Ammon's horn (tissue), 1 donor: ENCODE measurements around the gene SMIM44.

ENCODE experiments used
- DNase-seq: peaks from one replicate; pipeline ENCODE4 v3.0.0-alpha.2; 2016; ENCODE audit warnings: low spot score

SMIM44 gene

DNA sequence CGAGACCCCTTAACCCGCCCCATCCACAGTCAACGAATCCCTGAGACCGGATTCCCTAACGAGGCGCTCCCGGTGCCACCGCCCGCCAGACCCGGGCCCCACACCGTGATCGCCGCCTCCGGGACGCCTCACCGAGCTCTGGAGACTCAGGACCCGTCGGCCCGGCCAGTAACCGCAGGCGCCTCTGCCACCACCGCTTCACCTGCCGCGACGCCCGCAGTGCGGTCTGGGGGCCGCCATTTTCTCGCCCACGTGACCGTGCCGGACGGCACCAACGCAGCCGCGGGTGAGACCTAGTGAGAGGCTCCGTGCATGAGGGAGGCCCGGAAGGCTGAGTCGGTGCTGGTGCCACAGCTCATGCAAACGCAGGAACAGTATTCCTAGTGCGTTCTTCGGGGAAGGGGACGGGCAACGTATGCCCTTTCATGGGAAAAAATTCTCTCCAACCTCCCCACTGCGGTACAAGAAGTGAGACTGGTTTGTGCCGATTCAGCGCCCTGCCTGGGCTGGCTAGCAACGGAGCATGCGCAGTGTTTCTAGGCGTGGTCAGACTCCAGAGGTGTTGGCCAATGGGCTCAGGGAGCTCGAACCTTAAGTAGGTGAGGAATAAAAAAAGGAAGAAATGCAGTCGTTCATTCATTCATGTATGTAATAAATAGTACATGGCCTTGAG lies 17.3 kb upstream of the SMIM44 start, which contains the start of gene DOHH:
TSS of gene DOHH (minus strand) at position 246 of the 673 bp plus-strand sequence. CDS start 3,860 bp downstream, outside the sequence.
- peak; percentile 99 for DNase-seq

GRCh38 chr19:3499738-3500428 lies 16.6 kb upstream of the SMIM44 start:
- no peak for DNase-seq

- no peak for DNase-seq
Observed at GRCh38 chr19:3497757-3498520, 14.7 kb upstream of the SMIM44 start.

- no peak for DNase-seq
Observed at GRCh38 chr19:3496392-3497273, 13.4 kb upstream of the SMIM44 start.

DNA sequence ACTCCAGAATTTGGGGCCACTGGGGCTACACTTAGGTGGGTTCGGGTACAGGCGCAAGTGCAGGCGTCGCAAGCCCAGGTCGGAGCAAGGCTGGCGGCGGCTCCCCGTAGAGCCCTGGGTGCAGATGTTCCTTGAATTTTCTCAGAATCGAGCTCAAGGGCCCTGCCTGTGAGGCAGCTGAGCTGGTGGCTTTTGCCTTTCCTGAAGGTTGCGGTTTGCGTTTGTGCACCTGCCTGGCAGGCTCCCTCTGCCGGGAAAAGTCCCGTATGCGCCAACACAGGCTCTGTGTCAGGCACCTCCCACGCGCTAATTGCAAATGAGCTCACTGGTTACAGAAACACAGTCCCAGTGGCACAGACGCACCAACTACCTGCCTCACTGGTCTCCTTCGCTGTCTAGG lies 11.3 kb upstream of the SMIM44 start:
- DNase-seq = peak; percentile 57

DNA sequence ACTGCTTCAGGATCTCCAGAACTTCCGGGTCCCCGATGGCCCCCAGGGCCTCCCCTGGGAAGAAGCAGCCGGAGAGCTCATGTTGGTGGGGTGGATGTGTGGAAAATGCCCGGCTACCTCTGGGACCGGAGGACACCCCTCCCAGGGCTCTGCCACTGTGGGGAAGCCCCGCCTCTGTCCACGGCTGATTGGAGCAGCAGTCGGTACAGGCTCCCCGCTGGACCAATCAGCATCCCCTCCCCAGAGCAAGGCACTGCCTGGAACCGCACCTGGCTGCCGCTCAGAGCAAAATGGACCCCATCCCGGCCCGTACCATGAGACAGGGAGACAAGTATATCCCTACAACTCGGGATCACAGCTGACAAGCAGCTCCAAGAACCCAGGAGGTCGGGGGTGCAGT lies 10.8 kb upstream of the SMIM44 start:
- DNase-seq = peak; percentile 96

GRCh38 chr19:3493651-3494050 lies 10.4 kb upstream of the SMIM44 start:
- DNase-seq = no peak

GRCh38 chr19:3492919-3493318 lies 9.7 kb upstream of the SMIM44 start:
- no peak for DNase-seq

DNA sequence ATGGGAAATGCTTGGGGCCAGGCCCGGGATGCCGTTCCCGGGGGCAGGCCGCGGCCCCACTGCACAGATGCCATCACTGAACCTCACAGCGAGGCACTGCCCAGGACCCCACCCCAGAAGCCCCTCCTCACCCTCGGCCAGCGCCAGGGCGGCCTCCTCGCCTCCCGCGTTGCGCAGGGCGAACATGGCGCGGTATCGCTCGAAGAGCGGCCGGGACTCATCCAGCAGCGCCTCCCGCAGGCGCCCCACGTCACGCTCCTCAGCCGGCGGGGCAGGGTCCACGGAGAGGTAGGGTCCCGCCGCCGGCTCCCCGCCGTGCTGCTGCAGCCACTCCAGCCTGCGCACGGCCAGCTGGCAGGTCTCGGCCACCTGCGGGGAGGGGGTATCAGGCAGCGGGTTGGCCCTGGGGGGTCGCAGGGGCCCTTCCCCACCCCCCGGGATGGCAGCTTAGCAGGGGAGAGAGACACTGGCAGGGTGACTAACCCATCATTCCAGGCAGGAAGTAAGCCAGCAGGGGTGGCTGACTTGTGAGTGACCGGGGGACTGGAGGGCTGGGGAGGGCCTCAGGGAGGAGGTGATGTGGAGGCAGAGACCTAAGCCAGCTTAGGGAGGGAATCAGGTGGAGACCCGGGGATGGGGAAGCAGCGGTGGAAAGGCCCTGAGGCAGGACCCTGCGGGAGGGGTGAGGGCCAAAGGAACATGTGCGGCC lies 9.0 kb upstream of the SMIM44 start:
- DNase-seq = no peak

GRCh38 chr19:3491396-3492119 lies 8.3 kb upstream of the SMIM44 start:
- DNase-seq = no peak

DNA sequence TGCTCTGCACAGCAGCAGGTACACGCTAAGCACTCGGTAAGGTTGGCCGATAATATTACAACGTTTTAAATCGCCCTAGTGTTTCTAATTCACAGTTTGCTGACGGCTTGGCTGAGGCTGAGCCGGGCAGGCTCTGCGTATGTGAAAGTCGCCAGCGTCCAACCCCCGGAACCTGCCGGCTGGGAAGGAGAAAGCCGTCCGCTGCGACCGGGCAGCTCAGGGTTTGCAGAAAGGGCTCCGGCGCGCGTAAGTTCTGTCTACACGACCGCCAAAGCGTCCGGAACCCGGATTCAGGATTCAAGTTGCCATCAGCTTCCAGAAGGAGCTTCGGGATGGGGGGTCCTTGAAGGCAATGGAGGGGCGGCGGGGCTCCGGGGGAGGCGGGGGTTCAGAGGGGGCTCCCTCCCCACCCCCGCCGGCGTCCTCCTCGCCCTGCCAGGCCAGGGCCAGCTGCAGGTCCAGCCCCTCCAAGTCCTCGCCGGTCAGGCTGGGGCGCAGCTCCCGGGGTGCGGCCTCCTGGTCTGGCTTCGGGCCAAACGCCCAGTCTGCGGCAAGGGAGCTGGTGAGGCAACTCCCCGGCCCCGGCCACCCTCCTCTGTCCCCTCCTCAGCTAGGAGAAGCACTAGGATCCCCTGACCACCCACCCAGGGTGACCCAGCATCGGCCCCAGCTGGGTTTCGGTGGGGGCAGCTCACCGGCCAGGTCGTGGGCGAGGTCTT lies 575 bp downstream of the SMIM44 start:
- no peak for DNase-seq

GRCh38 chr19:3481241-3482090 lies 1.8 kb downstream of the SMIM44 start:
- no peak for DNase-seq

DNA sequence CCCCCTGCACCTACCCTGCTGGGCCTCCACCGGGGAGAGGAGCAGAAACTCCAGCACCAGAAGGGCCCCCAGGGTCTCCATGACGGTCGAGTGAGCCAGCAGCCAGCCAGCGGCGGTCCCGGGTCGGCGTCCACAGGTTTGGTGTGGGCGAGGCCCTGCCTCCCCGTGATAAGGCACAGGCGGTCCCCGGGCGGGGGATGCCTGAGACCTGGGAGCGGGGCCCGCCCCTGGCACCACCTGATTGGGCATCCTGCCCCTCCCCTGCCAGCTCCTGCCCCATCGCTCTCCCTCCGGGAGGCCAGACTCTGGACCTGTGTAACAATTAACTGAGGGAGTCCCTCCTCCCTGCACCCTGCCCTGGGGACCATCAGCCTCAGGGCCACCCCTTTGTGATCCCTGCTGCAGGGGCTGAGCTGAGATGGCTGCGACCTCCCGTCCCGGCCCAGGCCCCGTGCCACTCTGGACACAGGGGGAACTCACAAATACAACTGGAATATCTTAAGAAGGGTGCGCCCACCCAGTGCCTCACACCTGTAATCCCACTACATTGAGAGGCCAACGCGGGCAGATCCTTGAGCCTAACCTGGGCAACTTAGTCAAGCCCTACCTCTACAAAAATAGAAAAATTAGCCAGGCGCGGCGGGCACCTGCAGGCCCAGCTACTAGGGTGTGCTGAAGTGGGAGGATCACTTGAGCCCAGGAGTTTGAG lies 2.7 kb downstream of the SMIM44 start, which contains the start of gene SMIM24:
TSS of gene SMIM24 (minus strand) at position 143 of the 709 bp plus-strand sequence. CDS start at position 81, 62 bp downstream.
- no peak for DNase-seq

- DNase-seq = no peak
Observed at GRCh38 chr19:3479834-3480215, 3.4 kb downstream of the SMIM44 start.

- no peak for DNase-seq
Observed at GRCh38 chr19:3479177-3479833, 3.9 kb downstream of the SMIM44 start.

- no peak for DNase-seq
Observed at GRCh38 chr19:3478409-3479176, 4.6 kb downstream of the SMIM44 start.

GRCh38 chr19:3477951-3478350 lies 5.3 kb downstream of the SMIM44 start:
- DNase-seq = no peak
